Stimulated activated CD8-positive, alpha-beta memory T cell treated with anti-CD3 and anti-CD28 coated beads, Interleukin-15, amount 100 ng/mL, for 4 hours (primary cell): ENCODE data around the gene ADARB2.

Experiments
- DNase-seq, 2 donors: peaks; one replicate each; pipeline ENCODE4 v3.0.0-alpha.2; 2020; ENCODE audit warnings: low read depth in 2 of 2

The ADARB2 gene

GRCh38 chr10:1411956-1412355 is 325.4 kb downstream of the ADARB2 start:
- no peak for DNase-seq

DNA sequence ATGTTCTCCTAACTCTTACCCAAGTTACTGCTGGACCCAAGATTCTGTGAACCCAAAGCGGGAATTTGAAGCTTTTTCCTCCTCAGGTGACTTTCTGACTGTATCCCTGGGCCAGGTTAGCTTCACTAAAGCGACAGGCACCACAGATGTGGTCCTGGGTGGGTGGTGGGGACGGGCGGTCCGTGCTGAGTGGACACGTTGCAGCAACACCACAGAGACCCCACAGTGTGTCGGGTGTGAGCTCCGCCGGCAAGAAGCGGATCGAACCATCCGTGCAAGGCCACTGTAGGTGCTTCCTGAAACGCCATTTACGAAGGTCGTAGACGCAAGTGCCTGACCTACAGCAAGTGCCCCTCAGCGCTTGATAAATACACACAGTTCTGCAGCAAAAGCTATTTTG is 325.9 kb downstream of the ADARB2 start:
- no peak for DNase-seq

GRCh38 chr10:1410469-1411395 is 326.6 kb downstream of the ADARB2 start:
- DNase-seq = no peak

DNA sequence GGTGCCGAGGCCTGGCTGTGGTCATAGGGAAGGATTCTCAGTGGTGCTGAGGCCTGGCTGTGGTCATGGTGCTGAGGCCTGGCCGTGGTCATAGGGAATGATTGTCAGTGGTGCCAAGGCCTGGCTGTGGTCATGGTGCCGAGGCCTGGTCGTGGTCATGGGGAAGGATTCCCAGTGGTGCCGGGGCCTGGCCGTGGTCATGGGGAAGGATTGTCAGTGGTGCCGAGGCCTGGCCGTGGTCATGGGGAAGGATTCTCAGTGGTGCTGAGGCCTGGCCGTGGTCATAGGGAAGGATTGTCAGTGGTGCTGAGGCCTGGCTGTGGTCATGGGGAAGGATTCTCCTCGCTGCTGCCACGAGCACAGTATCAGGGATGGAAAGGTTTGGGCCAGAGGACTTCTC is 327.3 kb downstream of the ADARB2 start:
- no peak for DNase-seq

GRCh38 chr10:1409392-1409791 is 327.9 kb downstream of the ADARB2 start:
- no peak for DNase-seq

DNA sequence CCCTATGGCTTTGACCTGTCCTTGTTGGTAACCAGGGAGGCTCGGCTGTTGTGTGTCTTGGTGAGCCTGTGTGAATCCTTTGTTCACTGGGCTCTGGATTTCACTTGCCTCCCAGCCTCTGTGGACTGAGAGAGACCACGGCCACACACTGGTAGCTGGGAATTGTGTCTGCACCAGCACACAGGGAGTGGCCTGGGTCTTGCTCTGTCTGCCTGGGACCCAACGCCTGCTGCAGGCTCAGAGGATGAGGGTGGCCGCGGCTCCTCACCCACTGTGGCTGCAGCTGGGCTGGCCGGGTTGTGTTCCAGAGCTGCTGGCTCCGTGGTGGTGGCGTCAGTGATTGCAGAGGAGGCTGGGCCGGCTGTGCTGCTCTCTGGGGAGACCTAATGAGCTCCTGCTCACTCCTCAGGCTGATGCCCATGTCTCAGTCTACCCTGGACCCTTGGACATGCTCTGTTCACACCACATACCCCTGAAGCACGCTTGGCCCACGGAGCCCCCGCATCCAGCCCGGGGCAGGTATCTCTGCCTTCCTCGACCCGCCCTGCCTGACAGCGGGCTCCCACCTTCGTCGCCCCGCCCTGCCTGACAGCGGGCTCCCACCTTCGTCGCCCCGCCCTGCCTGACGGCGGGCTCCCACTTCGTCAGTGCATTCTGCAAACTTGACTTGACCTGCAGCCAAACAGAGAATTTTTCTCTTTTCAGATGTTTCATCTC is 328.5 kb downstream of the ADARB2 start:
- DNase-seq = no peak

DNA sequence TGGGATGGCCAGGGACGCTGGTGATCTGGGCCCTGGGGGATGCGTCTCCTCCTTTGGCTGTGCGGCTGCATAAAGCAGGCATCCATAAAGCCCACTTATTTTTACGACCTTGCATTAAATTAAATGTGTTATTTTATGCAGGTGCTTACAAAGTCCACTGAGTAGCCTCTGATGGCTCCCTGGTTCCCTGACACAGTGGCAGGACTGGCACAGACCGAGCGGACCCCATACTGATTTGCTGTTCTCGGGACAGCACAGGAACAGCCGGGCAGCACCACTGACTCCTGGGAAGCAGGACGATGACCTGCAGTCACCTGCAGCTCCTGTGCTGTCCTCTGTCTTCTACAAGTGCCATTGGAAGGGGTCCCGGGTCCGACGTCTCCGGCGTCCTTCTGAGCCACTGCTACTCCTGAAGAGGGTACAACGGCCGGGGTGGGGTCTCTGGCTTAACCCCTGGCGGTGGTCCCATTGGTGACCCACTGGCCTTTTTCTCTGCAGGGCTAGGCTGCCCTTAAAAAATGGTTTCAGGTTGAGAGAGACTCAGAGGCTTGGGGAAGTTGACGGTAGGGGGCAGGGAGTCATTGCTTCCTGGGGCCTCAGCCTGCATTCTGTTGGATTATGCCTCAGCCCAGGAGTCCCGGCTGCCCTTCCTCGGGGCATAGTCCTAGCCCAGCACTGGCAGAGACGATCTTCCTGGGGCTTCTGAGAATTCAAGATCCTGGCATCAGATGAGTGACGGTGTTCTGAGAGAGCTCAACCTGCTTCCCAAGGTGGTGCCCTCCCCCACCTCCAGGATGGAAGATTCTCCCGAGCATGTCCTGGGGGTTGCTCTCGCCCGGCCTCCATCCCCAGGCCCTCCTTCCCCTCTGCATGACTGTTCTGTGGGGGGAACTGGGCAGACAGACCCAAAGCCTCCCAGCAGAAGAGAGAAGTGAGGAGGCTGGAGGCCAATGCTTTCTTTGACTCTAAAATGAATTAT is 330.1 kb downstream of the ADARB2 start:
- DNase-seq = no peak

- no peak for DNase-seq
Measured at GRCh38 chr10:1406132-1406966, 331.0 kb downstream of the ADARB2 start.

DNA sequence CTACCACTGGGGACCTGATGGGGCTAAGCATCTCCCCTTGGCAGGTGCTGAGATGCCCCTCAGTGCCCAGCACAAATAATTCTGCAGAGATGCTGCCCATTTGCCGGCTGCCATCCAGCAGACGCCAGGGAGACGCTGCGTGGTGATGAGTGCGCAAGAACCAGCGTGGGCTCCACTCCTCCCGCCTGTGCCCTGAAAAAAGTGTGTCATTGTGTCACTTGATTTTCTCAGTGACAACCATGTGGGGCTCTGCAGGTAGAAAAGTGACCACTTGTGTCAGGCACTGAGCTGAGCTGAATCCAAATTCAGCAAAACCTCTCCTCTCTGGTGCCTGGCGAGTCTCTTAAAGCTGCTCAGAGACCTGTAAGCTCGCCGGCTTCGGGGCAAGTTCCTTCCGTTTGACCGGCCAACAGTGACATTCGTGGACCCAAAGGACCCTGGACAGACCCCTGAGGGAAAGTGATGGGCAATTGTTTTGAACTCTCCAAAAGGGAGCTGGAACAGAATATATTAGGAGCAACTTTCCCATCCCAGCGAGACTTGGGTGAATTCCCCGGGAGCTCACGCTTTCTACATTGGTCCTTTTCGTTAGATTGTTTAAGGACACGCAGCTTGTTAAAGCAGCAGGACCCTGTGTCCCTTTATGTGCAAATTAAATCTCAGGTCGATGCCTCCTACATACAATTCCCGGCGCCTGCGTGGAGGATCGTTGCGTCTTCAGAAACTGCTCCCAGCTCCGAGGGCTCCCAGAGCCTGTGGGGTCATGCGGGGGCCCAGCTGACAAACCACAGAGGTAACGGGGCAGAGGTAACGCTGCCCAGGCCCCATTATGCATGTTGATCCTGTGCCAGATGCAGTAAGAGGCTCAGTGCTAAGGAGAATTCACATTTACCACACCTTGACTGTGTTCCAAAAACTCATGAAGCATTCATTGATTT is 332.7 kb downstream of the ADARB2 start:
- no peak for DNase-seq

DNA sequence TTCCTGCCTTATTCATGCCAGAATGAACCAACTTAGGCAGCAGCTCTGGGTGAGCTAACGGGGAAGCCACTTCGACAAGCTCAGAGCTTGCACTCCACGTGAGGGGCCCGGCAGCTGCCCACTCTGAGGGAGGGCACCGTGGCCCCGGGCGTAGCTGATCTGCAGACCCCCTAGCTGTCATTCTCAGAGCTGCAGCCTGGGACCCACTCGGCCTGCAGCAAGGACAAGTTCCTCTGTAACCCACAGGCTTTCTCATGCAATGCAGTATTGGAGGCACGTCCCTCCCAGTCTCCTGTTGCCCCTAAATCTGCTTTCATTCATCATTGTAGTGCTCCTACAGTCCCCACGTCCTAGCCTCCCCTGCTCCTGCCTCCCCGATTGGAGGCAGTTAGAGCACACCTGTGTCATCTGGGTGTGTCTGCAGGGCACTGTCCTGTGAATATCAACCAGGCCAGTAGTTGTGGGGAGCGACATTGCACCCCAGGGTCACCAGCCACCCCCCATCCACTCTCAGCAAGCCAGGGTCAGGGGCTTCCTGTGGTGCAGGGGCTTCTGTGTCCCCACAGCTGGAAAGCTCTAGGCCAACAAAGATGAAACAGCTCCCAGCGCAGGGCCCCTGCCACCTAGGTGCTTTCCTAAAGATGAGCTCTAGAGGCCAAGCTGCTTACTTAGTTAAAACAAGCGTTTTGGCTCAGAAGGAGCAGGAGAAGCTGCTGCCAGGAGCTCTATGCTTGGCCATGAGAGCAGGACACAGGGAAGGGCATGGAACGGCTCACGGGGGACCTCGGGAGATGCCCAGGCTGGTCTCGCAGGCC is 333.6 kb downstream of the ADARB2 start:
- DNase-seq = no peak

DNA sequence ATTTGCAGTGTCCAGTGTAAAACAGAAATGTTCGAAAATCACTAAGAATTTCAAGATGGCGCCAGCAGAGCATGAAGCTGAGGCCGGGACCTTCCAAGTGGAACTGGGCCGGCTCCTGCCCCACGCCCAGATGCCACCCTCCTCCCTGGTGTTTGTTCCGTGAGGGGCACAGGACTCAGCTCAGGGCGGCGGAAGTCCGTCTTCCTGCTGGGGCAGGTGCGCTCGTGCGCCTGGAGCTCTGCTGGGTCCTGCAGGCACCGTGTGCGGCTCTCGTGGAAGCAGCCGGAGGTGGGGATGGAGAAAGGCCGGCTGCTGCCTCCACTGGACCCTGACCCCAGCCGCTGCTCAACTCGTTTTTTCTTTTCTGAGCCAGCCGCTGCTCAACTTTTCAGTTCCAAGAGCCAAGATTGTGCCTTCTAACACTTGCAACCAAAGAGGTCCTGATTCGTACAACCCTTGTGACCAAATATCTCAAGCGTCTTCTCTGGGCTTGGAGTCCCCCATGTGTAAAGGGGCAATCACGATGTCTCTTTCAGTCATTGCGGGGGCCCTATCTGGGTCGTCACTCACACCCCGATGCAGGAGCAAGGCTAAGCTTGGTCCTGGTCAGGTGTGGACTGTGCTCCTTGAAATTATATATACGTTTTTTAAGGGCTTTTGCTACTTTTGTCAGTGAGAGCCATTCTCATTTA is 334.4 kb downstream of the ADARB2 start:
- no peak for DNase-seq

DNA sequence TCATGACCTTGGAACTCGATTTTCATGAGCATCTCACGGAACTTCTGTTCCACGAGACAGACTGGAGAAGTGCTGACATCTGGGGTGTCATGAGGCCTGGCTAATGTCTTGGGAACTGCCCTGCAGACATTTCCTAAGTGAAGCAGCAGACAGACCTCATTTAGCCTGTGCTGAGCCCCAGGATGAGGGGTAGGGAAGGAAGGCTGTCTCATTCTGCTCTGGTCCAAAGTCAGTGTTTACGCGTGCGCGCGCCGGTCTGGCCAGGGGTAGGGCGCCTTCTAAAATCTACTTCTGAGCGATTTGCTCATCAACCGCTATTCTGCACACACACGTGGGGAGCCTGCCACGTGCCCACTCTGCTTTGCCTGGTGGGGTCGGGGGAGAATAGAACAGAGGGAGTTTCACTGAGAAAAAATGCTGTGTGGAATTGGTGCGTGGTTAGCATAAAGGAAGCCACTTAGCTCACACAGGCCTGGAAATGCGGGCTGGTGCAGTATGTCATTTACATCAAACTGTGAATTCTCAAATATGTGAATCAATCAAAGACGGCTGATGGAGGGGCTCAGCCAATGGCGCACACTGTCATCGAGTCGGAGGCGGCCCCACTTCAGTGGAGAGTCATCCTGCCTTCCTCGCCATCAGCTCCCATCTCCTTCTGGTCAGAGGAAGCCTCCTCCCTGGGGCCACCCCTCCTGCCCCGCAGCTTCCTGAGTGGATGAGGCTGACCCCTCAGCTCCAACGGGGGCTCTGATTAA is 335.1 kb downstream of the ADARB2 start:
- no peak for DNase-seq

DNA sequence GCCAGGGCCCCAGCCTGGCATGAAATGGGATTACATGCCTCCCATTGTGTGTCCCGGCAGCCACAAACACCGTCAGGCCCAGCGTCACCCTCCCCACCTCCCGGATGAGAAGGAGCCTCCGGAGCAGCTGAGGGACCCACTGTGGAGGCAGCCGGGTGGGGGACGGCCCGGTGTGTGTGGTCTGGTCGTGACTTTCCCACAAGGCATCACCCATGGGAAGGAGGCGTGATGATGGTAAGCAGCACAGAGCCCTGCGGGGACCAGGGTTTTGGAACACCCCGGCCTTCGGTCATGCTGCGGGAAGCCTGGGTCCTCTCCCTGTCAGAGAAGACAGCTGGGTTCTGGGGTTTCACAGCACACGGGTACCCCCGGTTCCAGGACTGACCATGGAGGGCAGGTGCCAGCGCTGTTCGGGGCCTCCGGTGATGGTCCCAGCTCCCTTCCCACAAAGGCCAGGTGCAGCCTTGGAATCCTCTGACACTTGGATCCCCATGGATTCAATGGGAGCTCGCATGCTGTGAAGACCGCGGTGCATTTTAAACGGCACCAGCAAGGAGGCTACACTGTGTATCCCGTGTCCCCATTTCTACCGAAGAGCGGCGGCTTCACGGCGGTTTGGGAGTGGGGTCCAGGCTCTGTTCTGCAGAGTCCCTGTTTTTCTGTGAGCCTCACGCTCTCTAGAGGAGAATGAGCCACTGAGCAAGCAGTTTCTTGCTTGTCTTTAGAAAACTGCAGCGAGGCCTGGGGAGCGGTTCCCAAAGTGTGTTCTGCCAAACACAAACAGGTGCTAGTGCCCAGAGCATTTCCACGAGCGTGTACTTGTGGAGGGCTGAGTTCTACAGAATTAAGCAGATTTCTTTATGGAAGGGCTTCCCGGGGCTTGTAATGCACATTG is 336.0 kb downstream of the ADARB2 start:
- DNase-seq = no peak

DNA sequence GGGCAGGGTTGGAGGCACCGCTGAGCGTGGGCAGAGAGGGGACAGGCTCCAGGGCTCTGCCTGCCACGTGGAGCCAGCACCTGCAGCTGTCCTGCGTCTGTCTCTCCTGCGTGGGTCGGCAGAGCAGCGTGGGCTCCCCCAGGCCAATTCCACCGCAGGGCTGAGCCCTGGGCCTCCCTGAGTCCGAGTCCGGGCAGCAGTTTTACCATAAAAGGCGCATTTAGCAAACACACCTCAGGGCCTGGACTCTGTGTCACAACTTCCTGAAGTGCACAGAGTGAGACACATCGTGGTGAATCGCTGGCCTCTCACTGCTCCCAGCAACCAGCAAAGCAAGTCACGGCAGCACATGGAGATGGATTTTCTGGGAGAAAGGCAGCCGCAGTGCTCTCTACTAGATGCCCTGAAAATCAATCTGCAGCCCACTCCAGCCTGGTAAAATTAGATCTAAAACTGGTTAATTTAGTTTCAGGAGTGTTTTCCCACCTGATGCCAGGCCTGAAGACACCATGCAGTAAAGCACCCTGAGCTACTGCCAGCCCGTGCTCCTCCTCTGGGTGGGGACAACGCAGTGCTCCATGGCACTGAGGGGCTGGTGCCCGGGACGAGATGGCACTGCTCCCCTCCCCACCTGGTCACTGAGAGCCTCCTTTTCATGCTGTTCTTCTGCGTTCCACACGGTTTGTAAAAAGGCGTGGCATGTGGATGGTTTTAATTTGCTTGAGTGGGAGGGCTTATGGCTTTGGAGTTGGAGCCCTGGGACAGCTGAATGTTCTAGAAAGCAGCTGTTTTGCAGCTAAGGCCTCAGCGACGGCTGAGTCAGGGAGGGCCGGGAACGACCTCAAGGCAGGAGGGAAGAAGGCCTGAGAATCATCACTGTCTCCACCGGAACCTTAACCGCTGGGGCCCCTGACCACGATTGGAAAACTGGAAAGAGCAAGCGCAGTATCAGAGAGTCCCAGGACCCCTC is 336.9 kb downstream of the ADARB2 start:
- no peak for DNase-seq

DNA sequence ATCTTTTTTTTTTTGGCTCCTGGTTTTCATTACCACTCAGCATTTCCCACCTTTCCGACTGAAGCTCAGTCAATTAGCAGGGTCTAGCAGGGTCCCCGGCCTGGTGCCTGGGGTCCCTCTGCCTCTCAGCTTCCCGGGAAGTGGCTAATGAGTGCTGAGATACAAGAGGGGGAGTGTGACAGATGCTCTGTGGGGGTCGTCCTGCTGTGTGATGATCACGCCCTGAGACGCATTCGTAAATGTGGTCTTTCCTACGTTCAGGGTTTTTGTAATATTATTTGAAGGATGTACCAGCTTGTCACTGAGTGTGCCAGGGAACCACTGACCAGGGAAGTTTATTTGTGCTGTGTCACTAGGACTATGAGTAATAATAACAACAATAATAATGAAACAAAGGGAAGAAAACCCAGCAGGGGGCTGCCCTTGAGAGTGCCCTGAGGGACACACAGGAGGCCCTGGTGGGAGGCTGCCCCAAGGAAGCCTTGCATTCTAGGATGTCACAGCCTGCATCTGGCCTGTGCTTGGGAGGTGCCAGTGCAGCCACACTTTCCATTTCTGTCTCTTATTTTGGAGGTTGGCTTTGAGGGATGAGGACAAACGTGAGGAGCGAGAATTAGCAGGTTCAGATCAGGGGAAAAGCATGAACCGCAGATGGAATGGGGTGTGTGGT is 337.8 kb downstream of the ADARB2 start:
- no peak for DNase-seq
